GF-D8 (cell line): Measurements from ENCODE around the gene SS18.

Source experiments
- DNase-seq: peaks from one replicate; lab custom pipeline; 2025; lab: John Stamatoyannopoulos, UW

The SS18 gene

DNA sequence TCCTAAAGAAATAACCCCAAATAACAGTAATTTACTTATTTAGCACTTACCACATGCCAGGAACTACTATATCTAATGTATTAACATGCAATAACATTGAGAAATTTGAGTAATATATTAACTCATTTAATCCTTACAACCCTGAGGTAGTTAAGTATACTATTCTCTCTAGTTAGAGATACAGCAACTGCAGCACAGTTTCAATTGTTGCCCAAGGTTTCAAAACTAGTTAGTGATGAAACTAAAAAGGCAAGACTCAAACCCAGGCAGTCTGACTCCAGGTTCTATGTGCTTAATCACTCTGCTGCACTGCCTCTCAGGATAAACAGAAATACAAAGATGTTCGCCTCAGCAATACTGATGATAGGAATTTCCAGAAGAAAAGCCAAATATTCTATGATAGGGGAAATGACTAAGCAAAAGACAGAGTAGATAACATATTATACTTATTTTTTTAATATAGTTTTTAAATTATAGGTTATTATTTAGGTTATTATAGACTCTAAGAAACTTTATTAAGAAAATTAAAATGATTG is 88.0 kb downstream of the SS18 start:
- no peak for DNase-seq

- no peak for DNase-seq
Measured at GRCh38 chr18:25998461-25998860, 92.0 kb downstream of the SS18 start.

GRCh38 chr18:25992566-25992965 is 97.8 kb downstream of the SS18 start:
- DNase-seq = no peak

GRCh38 chr18:25990473-25990872 is 99.9 kb downstream of the SS18 start:
- DNase-seq = no peak

DNA sequence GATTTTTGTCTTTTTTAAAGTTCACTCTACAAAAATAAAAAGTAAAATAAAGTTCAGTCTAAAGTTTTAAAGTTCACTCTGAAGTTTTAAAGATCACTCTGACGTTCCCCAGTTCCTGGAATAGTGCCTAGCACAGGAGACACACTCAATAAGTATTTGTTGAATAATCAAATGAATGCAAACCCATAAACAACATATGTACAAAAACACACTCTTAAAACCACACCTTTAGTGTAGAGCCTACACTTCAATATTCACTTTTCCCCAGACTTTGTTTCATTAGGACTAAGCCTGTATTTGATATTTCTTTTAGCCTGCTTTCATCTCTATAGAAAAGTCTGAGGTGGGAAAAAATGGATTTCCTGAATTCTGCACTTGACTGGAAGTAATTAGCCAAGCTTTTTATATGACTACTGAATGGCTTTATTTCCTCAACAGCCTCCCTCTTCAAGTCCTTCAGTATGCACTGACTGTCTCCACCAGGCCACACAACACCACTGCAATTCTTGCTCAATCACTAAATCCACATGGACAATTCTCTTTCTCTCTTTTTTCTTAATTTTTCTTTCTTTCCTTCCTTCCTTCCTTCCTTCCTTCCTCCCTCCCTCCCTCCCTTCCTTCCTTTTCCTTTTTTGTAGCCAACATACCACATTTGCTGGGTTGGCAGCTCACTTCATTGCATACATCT is 104.6 kb downstream of the SS18 start:
- no peak for DNase-seq

DNA sequence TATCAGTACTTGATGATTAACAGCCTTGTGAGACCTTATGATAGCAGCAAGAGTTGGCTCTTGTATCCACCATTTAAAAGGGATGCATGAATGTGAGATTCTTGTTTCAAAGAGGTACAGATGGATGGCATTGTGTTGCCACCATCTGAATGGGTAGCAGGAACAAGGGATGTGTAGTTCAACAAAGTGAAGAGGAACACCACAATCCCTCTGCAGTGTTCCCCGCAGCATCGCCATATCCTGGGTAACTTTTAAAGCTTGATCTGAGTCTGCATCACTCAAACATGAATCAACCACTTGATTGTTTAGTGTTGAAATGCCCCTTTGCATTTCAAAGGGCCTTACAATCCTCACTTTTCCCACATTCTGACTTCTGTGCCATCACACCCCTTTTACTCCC is 106.7 kb downstream of the SS18 start:
- no peak for DNase-seq

- no peak for DNase-seq
Measured at GRCh38 chr18:25982961-25983360, 107.5 kb downstream of the SS18 start.

GRCh38 chr18:25982153-25982552 is 108.3 kb downstream of the SS18 start:
- no peak for DNase-seq

GRCh38 chr18:25979369-25980040 is 110.9 kb downstream of the SS18 start:
- DNase-seq = no peak

- DNase-seq = no peak
Measured at GRCh38 chr18:25976554-25976953, 113.9 kb downstream of the SS18 start.

GRCh38 chr18:25974630-25975077 is 115.8 kb downstream of the SS18 start:
- no peak for DNase-seq
